GM18519 (cell line): ENCODE data around the gene ABHD13.

Experiments
- ATAC-seq: cut with Tn5 transposase; IDR thresholded peaks from one replicate; pipeline ENCODE4 v1.9.1; 2021; ENCODE audit warnings: mild to moderate bottlenecking, moderate library complexity; ENCODE audit not compliant: unreplicated experiment, low FRiP score

Gene ABHD13

DNA sequence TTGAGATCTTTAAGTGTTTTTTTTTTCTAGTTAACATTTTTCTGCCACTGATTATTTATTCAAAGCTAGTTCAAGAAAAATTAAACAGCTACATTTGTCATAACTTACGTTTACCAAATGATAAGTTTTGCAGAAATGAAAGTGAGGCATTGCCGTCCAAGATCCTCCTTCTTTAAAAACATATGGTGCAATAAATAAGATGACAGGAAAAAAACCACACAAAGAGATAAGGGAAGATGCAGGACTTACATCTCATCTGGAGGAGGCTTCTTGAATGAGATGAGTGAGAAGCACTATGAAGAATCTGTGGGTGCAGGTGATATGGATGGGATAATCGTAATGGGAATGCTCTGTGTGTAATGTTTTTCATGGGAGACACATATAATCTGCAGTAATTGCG lies 63.7 kb downstream of the ABHD13 start:
- no peak for ATAC-seq

GRCh38 chr13:108283110-108283509 lies 64.9 kb downstream of the ABHD13 start:
- no peak for ATAC-seq
